Neural cell (in vitro differentiated cells): Measurements from ENCODE around the gene CD8A. TPM values are rescaled to one million over a fixed set of nuclear protein-coding genes. Genes with fewer than 3 reads are reported as not detected.

ENCODE experiments used
- H2AFZ ChIP-seq: fragments of 200-600, 300-800 bp; sonication (generic), shearing (Covaris generic); 2 replicates; pipeline ENCODE4 v1.6.0; 2014; ENCODE audit warnings: low read depth, mild to moderate bottlenecking, antibody characterized with exemption, low read length, moderate library complexity
- H3F3A ChIP-seq: fragments of 200-600 bp; shearing (Covaris generic); 2 replicates; pipeline ENCODE4 v1.6.1; 2016; ENCODE audit warnings: mild to moderate bottlenecking, moderate library complexity, mixed read lengths, antibody characterized with exemption, low read length; ENCODE audit not compliant: insufficient read depth, poor library complexity, severe bottlenecking
- H3K27ac ChIP-seq: fragments of 200-600, 300-800 bp; sonication (generic), shearing (Covaris generic); 2 replicates; pipeline ENCODE4 v1.5.1; 2014; ENCODE audit warnings: mild to moderate bottlenecking, low read length, moderate library complexity
- H3K27me3 ChIP-seq: fragments of 300-800, 200-600 bp; sonication (generic), shearing (Covaris generic); 2 replicates; pipeline ENCODE4 v1.6.0; 2014; ENCODE audit warnings: mild to moderate bottlenecking, low read depth, low read length, moderate library complexity; ENCODE audit not compliant: insufficient read depth
- H3K36me3 ChIP-seq: fragments of 300-800, 200-600 bp; sonication (generic), shearing (Covaris generic); 2 replicates; pipeline ENCODE4 v1.5.1; 2014; ENCODE audit warnings: mild to moderate bottlenecking, antibody characterized with exemption, low read length, moderate library complexity; ENCODE audit not compliant: insufficient read depth
- H3K4me2 ChIP-seq: fragments of 300-800, 200-600 bp; sonication (generic), shearing (Covaris generic); 2 replicates; pipeline ENCODE4 v1.6.0; 2014; ENCODE audit warnings: mild to moderate bottlenecking, low read length
- H3K4me3 ChIP-seq: fragments of 300-800, 200-600 bp; sonication (generic), shearing (Covaris generic); 2 replicates; pipeline ENCODE4 v1.5.1; 2014; ENCODE audit warnings: mild to moderate bottlenecking, low read length, moderate library complexity
- H3K79me2 ChIP-seq: fragments of 200-600 bp; shearing (Covaris generic); replicated peaks from 2 replicates; pipeline ENCODE4 v1.6.0; 2014; ENCODE audit warnings: mild to moderate bottlenecking, low read length, moderate library complexity; ENCODE audit not compliant: insufficient read depth
- H3K9ac ChIP-seq: fragments of 300-800, 200-600 bp; sonication (generic), shearing (Covaris generic); 2 replicates; pipeline ENCODE4 v1.6.1; 2016; ENCODE audit warnings: mild to moderate bottlenecking, low read length, mixed read lengths
- H3K9me2 ChIP-seq: fragments of 200-600 bp; shearing (Covaris generic); 2 replicates; pipeline ENCODE4 v1.6.1; 2016; ENCODE audit warnings: mild to moderate bottlenecking, low read length, mixed read lengths; ENCODE audit not compliant: insufficient read depth
- H3K9me3 ChIP-seq: fragments of 200-600, 300-800 bp; sonication (generic), shearing (Covaris generic); 2 replicates; pipeline ENCODE4 v1.6.1; 2016; ENCODE audit warnings: mild to moderate bottlenecking, mixed run types, low read length, moderate library complexity, mixed read lengths
- H4K20me1 ChIP-seq: fragments of 200-600 bp; shearing (Covaris generic); 2 replicates; pipeline ENCODE4 v1.6.1; 2016; ENCODE audit warnings: mild to moderate bottlenecking, mixed run types; ENCODE audit not compliant: insufficient read depth
- EP300 ChIP-seq: fragments of 450-650 bp; conservative IDR thresholded peaks from 2 replicates; pipeline ENCODE4 v1.6.1; 2014; ENCODE audit warnings: antibody characterized with exemption, mild to moderate bottlenecking, moderate library complexity; ENCODE audit not compliant: poor library complexity, severe bottlenecking
- EZH2 ChIP-seq: fragments of 200-600, 300-800 bp; shearing (Covaris generic), sonication (generic); IDR thresholded peaks from 2 replicates; pipeline ENCODE4 v1.6.1; 2014; ENCODE audit warnings: antibody characterized with exemption, low read length, borderline replicate concordance, mild to moderate bottlenecking; ENCODE audit not compliant: insufficient read depth, poor library complexity, severe bottlenecking
- MXI1 ChIP-seq: fragments of 450-650 bp; conservative IDR thresholded peaks from 2 replicates; pipeline ENCODE4 v1.6.1; 2014; ENCODE audit warnings: antibody characterized with exemption, mild to moderate bottlenecking; ENCODE audit not compliant: poor library complexity, severe bottlenecking
- POLR2AphosphoS5 ChIP-seq: IDR thresholded peaks from 2 replicates; pipeline ENCODE4 v1.6.1; 2012
- RAD21 ChIP-seq: fragments of 450-650 bp; conservative IDR thresholded peaks from 2 replicates; pipeline ENCODE4 v1.6.1; 2014; ENCODE audit warnings: antibody characterized with exemption, mild to moderate bottlenecking, moderate library complexity
- SMC3 ChIP-seq: fragments of 450-650 bp; conservative IDR thresholded peaks from 2 replicates; pipeline ENCODE4 v1.6.1; 2014; ENCODE audit warnings: antibody characterized with exemption, mild to moderate bottlenecking, moderate library complexity; ENCODE audit not compliant: poor library complexity
- TAF1 ChIP-seq: IDR thresholded peaks from 2 replicates; pipeline ENCODE4 v1.6.1; 2012; ENCODE audit warnings: low read depth
- polyA plus RNA-seq: library from polyadenylated mRNA; depleted of rRNA; stranded (reverse); fragments of >200 nt; gene quantifications from 2 replicates; pipeline ENCODE4 v1.2.3, GENCODE V29; 2014
- TF ChIP-seq, protein P1 (sequence below): IDR thresholded peaks from 2 replicates; pipeline ENCODE4 v1.6.1; 2012; ENCODE audit warnings: borderline replicate concordance
- TF ChIP-seq, protein P2 (sequence below): fragments of 450-650 bp; IDR thresholded peaks from 2 replicates; pipeline ENCODE4 v1.5.1; 2014; ENCODE audit warnings: antibody characterized with exemption, mild to moderate bottlenecking, moderate library complexity; ENCODE audit not compliant: poor library complexity, severe bottlenecking

Gene CD8A
- polyA plus RNA-seq, 1 donor from 2014 or later: 2.2 TPM

DNA sequence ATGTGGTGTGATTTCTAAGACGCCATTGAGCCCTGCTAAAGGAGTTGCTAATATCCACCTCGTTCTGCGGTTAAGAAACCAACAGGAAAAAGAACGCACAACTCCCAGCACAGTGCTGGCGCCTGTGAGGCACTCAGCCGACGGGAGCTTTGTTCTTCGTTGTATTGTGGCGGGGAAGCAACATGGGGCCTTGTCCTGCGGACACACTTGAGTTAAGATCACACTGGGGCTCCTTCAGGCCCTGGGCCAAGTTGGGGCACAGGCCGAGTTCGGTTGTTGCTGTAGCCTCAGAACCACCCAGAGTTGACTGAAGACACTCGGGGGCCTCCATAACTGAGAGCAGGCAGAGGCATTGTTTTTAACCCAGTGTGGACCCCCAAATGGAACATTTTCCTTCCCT lies 30.6 kb upstream of the CD8A start:
- no peaks in the 10 kb centered on the region for H3F3A ChIP-seq
- H3K4me3 ChIP-seq: no peak overlapping the region
- H3K27me3 ChIP-seq: no peaks in the 10 kb centered on the region
- H3K9me3 ChIP-seq: no peaks in the 10 kb centered on the region
- H4K20me1 ChIP-seq: no peaks in the 10 kb centered on the region
- H3K79me2 ChIP-seq: no peaks in the 10 kb centered on the region
- H3K27ac ChIP-seq: no peak overlapping the region
- TF ChIP-seq, protein P1, sequence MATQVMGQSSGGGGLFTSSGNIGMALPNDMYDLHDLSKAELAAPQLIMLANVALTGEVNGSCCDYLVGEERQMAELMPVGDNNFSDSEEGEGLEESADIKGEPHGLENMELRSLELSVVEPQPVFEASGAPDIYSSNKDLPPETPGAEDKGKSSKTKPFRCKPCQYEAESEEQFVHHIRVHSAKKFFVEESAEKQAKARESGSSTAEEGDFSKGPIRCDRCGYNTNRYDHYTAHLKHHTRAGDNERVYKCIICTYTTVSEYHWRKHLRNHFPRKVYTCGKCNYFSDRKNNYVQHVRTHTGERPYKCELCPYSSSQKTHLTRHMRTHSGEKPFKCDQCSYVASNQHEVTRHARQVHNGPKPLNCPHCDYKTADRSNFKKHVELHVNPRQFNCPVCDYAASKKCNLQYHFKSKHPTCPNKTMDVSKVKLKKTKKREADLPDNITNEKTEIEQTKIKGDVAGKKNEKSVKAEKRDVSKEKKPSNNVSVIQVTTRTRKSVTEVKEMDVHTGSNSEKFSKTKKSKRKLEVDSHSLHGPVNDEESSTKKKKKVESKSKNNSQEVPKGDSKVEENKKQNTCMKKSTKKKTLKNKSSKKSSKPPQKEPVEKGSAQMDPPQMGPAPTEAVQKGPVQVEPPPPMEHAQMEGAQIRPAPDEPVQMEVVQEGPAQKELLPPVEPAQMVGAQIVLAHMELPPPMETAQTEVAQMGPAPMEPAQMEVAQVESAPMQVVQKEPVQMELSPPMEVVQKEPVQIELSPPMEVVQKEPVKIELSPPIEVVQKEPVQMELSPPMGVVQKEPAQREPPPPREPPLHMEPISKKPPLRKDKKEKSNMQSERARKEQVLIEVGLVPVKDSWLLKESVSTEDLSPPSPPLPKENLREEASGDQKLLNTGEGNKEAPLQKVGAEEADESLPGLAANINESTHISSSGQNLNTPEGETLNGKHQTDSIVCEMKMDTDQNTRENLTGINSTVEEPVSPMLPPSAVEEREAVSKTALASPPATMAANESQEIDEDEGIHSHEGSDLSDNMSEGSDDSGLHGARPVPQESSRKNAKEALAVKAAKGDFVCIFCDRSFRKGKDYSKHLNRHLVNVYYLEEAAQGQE: no peak
- TF ChIP-seq SMC3: no peak
- no peaks in the 10 kb centered on the region for H3K9me2 ChIP-seq
- H3K9ac ChIP-seq: no peak overlapping the region
- no peak overlapping the region for H2AFZ ChIP-seq
- no peaks in the 10 kb centered on the region for H3K36me3 ChIP-seq
- H3K4me2 ChIP-seq: no peak overlapping the region

DNA sequence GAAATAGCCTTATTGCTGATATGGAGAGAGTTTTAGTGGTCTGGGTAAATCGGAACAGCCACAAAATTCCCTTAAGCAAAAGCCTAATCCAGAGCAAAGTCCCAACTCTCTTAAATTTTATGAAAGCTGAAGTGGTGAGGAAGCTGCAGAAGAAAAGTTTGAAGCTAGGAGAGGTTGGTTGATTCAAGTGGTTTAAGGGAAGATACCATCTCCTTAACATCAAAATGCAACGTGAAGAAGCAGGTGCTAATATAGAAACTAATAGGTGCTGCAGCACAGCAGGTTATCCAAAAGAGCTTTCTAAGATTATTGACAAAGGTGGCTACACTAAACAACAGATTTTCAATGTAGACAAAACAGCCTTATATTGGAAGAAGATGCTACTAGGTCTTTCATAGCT lies 28.2 kb upstream of the CD8A start:
- no peaks in the 10 kb centered on the region for H3K36me3 ChIP-seq
- no peak overlapping the region for H3K4me2 ChIP-seq
- no peaks in the 10 kb centered on the region for H3F3A ChIP-seq
- H3K9ac ChIP-seq: no peak overlapping the region
- H3K27ac ChIP-seq: no peak overlapping the region
- no peaks in the 10 kb centered on the region for H4K20me1 ChIP-seq
- no peaks in the 10 kb centered on the region for H3K27me3 ChIP-seq
- H3K4me3 ChIP-seq: no peak overlapping the region
- no peak overlapping the region for H2AFZ ChIP-seq
- H3K9me2 ChIP-seq: no peaks in the 10 kb centered on the region
- TF ChIP-seq, protein P2, sequence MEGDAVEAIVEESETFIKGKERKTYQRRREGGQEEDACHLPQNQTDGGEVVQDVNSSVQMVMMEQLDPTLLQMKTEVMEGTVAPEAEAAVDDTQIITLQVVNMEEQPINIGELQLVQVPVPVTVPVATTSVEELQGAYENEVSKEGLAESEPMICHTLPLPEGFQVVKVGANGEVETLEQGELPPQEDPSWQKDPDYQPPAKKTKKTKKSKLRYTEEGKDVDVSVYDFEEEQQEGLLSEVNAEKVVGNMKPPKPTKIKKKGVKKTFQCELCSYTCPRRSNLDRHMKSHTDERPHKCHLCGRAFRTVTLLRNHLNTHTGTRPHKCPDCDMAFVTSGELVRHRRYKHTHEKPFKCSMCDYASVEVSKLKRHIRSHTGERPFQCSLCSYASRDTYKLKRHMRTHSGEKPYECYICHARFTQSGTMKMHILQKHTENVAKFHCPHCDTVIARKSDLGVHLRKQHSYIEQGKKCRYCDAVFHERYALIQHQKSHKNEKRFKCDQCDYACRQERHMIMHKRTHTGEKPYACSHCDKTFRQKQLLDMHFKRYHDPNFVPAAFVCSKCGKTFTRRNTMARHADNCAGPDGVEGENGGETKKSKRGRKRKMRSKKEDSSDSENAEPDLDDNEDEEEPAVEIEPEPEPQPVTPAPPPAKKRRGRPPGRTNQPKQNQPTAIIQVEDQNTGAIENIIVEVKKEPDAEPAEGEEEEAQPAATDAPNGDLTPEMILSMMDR: no peak
- TF ChIP-seq POLR2AphosphoS5: no peak
- no peak for TF ChIP-seq EP300
- no peak for TF ChIP-seq SMC3
- no peak for TF ChIP-seq MXI1
- TF ChIP-seq RAD21: no peak
- no peak for TF ChIP-seq TAF1
- TF ChIP-seq EZH2: no peak
- TF ChIP-seq, protein P1: no peak
- no peaks in the 10 kb centered on the region for H3K9me3 ChIP-seq
- H3K79me2 ChIP-seq: no peaks in the 10 kb centered on the region
